MM.1S (cell line): ENCODE measurements around the gene L1CAM.

Experiments
- CTCF ChIP-seq: fragments of 300-600 bp; sonication (generic); IDR thresholded peaks from 2 replicates; pipeline ENCODE4 v1.5.1; 2016; ENCODE audit warnings: antibody characterized with exemption, low read length, mixed read lengths
- EZH2 ChIP-seq: fragments of 300-600 bp; sonication (generic); optimal IDR thresholded peaks from 2 replicates; pipeline ENCODE3; 2017; ENCODE audit warnings: low read depth, mild to moderate bottlenecking, antibody characterized with exemption, low read length, mixed read lengths

DNA sequence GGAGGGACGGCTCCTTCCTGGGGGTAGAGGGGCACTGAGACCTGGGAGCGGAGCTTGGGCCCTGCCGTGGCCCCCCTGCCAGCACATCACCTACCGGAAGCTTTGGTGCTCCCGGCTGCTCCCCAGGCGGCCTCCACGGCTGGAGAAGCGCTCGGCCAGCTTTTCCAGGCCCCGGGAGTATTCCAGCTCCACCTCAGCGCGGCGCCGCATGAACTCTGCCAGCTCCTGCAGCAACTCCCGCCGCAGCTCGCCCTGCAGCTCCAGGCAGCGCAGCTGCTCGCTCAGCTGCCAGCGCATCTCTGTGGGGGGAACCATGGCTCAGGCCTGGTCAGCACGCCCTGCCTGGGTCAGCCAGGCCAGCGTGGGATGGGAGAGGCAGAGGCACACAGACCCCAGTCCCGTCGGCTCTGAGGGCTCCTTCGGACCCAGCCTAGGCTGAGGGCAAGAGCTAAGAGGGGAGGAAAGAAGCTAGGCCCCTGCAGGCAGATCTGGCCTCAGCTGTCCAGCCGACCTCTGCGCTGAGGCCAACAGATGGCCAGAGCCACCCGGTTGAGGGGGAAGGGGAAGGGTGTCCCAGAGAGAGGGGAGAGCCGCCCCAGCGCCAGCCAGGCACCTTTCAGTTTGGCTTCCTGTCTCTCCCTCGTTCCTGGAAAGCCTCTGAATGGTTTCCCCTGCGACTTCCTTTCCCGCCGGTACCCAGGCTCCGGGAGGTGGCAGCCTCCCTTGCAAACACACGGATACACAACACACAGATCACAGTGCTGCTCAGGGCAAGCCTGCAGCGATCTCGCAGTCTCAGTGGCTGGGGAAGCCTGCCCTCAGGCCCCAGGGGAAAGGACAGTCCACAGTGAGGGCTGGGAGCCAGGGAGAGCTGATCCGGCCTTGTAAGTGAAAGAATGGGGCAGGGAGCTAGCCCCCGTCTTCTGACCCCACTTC, 35.8 kb upstream of the L1CAM start:
- no peak for TF ChIP-seq EZH2
- no peak for TF ChIP-seq CTCF
